Activated CD4-positive, alpha-beta T cell treated with anti-CD3 and anti-CD28 coated beads for 36 hours (primary cell): ENCODE data around the gene MFGE8. TPM values are rescaled to one million over a fixed set of nuclear protein-coding genes. Genes with fewer than 3 reads are reported as not detected.

Experiments
- ATAC-seq: fragments of 200-7000 bp; cut with Tn5 transposase; one replicate; pipeline ENCODE4 v1.10.0; 2021; ENCODE audit warnings: mild to moderate bottlenecking, moderate library complexity
- CTCF ChIA-PET: fragments of 350-600 bp; sonication (Branson Sonifier 250); formaldehyde crosslinking; loops from one replicate; lab custom pipeline; 2021; ENCODE audit warnings: antibody characterized with exemption; lab: Charles Lee
- POLR2A ChIA-PET: fragments of 350-600 bp; sonication (Branson Sonifier 250); formaldehyde crosslinking; loops from one replicate; lab custom pipeline; 2021; ENCODE audit warnings: antibody characterized with exemption, inconsistent platforms; lab: Charles Lee
- DNase-seq: peaks from one replicate; pipeline ENCODE4 v3.0.0-alpha.2; 2020
- H3K27ac Mint-ChIP-seq: one replicate; pipeline ENCODE4 v1.8.0; 2021; ENCODE audit warnings: mixed read lengths
- H3K27me3 Mint-ChIP-seq: one replicate; pipeline ENCODE4 v1.8.0; 2021; ENCODE audit warnings: mixed read lengths
- H3K36me3 Mint-ChIP-seq: one replicate; pipeline ENCODE4 v1.8.0; 2021; ENCODE audit warnings: low read depth, mixed read lengths
- H3K4me1 Mint-ChIP-seq: one replicate; pipeline ENCODE4 v1.8.0; 2021; ENCODE audit warnings: mixed read lengths
- H3K4me3 Mint-ChIP-seq: one replicate; pipeline ENCODE4 v1.8.0; 2021; ENCODE audit warnings: mild to moderate bottlenecking, moderate library complexity, mixed read lengths
- H3K9me3 Mint-ChIP-seq: one replicate; pipeline ENCODE4 v1.8.0; 2021; ENCODE audit warnings: low read depth, mixed read lengths
- intact Hi-C, 2 experiments: fragments of 100-400 bp; cut with DNase I in 1 of 2; cut with micrococcal nuclease in 1 of 2; formaldehyde crosslinking; loops; one replicate each; pipeline versions ENCODE4 v1.14.2 to v1.15.1; 2022 to 2024; cut with DNase I, micrococcal nuclease
- total RNA-seq, 2 experiments: library from RNA; stranded (reverse); gene quantifications; one replicate each; pipeline ENCODE4 v1.2.3, GENCODE V29; 2021

MFGE8 gene
- total RNA-seq, 2 experiments from 2014 or later, result 17.0 to 18.6 TPM

- POLR2A ChIA-PET, result no interaction called here
- H3K36me3 Mint-ChIP-seq, result peaks cover 35% of the 10 kb centered on the region
- DNase-seq, result no peak
- H3K4me1 Mint-ChIP-seq, result no peaks in the 10 kb centered on the region
- no peak overlapping the region for H3K4me3 Mint-ChIP-seq
- ATAC-seq, result no peak
- no peak overlapping the region for H3K27ac Mint-ChIP-seq
- H3K9me3 Mint-ChIP-seq, result no peaks in the 10 kb centered on the region
- no peaks in the 10 kb centered on the region for H3K27me3 Mint-ChIP-seq
- intact Hi-C loops, result no loop called here
- CTCF ChIA-PET, result interaction anchor here (0.5 to 1.9 kb wide), 8 partner anchors 9 to 431 kb away, joined by 3 to 9 read pairs (median 4); no protein-coding TSS in a partner anchor
Observed at GRCh38 chr15:88882785-88883184, 30.4 kb downstream of the MFGE8 start.

GRCh38 chr15:88881775-88882174 is 31.4 kb downstream of the MFGE8 start:
- Mint-ChIP-seq H3K4me1 (no peaks in the 10 kb centered on the region), H3K9me3 (no peaks in the 10 kb centered on the region), H3K27ac (no peak overlapping the region), H3K36me3 (peaks cover 34% of the 10 kb centered on the region), H3K4me3 (no peak overlapping the region), H3K27me3 (no peaks in the 10 kb centered on the region)
- DNase-seq (no peak), ATAC-seq (no peak)
- intact Hi-C loops, result no loop called here
- ChIA-PET POLR2A (interaction anchor here (0.6 to 0.9 kb wide), 2 partner anchors 10 to 198 kb away, joined by 3 to 4 read pairs; no protein-coding TSS in a partner anchor), CTCF (interaction anchor here (0.6 to 1.8 kb wide), 4 partner anchors 10 to 549 kb away, joined by 3 to 5 read pairs (median 4); no protein-coding TSS in a partner anchor)

- intact Hi-C loops, result no loop called here
- Mint-ChIP-seq H3K9me3 (no peaks in the 10 kb centered on the region), H3K4me1 (no peaks in the 10 kb centered on the region), H3K36me3 (peaks cover 38% of the 10 kb centered on the region), H3K4me3 (no peak overlapping the region), H3K27me3 (no peaks in the 10 kb centered on the region), H3K27ac (no peak overlapping the region)
- DNase-seq, result no peak
- ChIA-PET POLR2A (interaction anchor here (0.6 kb wide), 1 partner anchor 198 kb away, joined by 4 read pairs; no protein-coding TSS in a partner anchor), CTCF (interaction anchor here (0.9 to 2.7 kb wide), 6 partner anchors 9 to 34 kb away, joined by 3 to 15 read pairs (median 4); partner anchors contain the start of gene HAPLN3)
- no peak for ATAC-seq
Observed at GRCh38 chr15:88880944-88881740, 32.0 kb downstream of the MFGE8 start.

GRCh38 chr15:88878720-88879184 is 34.4 kb downstream of the MFGE8 start:
- ChIA-PET CTCF (interaction anchor here (0.6 to 2.7 kb wide), 9 partner anchors 9 to 424 kb away, joined by 3 to 15 read pairs (median 4); partner anchors contain the start of gene HAPLN3), POLR2A (interaction anchor here (0.5 kb wide), 1 partner anchor 368 kb away, joined by 5 read pairs; no protein-coding TSS in a partner anchor)
- ATAC-seq (peak; percentile 72), DNase-seq (peak; percentile 68)
- peaks cover 34% of the 10 kb centered on the region for H3K36me3 Mint-ChIP-seq
- no peak overlapping the region for H3K4me3 Mint-ChIP-seq
- H3K4me1 Mint-ChIP-seq, result no peaks in the 10 kb centered on the region
- intact Hi-C loops, result no loop called here
- no peak overlapping the region for H3K27ac Mint-ChIP-seq
- no peaks in the 10 kb centered on the region for H3K27me3 Mint-ChIP-seq
- H3K9me3 Mint-ChIP-seq, result no peaks in the 10 kb centered on the region

- H3K27me3 Mint-ChIP-seq, result no peaks in the 10 kb centered on the region
- CTCF ChIA-PET, result interaction anchor here (0.6 to 1.7 kb wide), 4 partner anchors 10 to 423 kb away, joined by 3 to 9 read pairs (median 6); no protein-coding TSS in a partner anchor
- POLR2A ChIA-PET, result no interaction called here
- intact Hi-C loops, result no loop called here
- peaks cover 33% of the 10 kb centered on the region for H3K36me3 Mint-ChIP-seq
- no peaks in the 10 kb centered on the region for H3K4me1 Mint-ChIP-seq
- no peak overlapping the region for H3K27ac Mint-ChIP-seq
- no peak overlapping the region for H3K4me3 Mint-ChIP-seq
- DNase-seq, result no peak
- H3K9me3 Mint-ChIP-seq, result no peaks in the 10 kb centered on the region
- ATAC-seq, result no peak
Observed at GRCh38 chr15:88877906-88878305, 35.3 kb downstream of the MFGE8 start.

- POLR2A ChIA-PET, result no interaction called here
- intact Hi-C loops, result no loop called here
Observed at GRCh38 chr15:88877415-88877814, 35.8 kb downstream of the MFGE8 start.

GRCh38 chr15:88876573-88876972 is 36.6 kb downstream of the MFGE8 start:
- H3K9me3 Mint-ChIP-seq, result no peaks in the 10 kb centered on the region
- H3K4me1 Mint-ChIP-seq, result no peaks in the 10 kb centered on the region
- POLR2A ChIA-PET, result no interaction called here
- intact Hi-C loops, result no loop called here
- no peak overlapping the region for H3K27ac Mint-ChIP-seq
- H3K36me3 Mint-ChIP-seq, result peaks cover 28% of the 10 kb centered on the region
- ATAC-seq (no peak), DNase-seq (no peak)
- H3K4me3 Mint-ChIP-seq, result no peak overlapping the region
- H3K27me3 Mint-ChIP-seq, result no peaks in the 10 kb centered on the region
- CTCF ChIA-PET, result interaction anchor here (0.9 kb wide), 1 partner anchor 29 kb away, joined by 3 read pairs; no protein-coding TSS in a partner anchor

More at GRCh38 chr15:88877415-88877814, 35.8 kb downstream of the MFGE8 start:
- Mint-ChIP-seq H3K4me1 (no peaks in the 10 kb centered on the region), H3K27ac (no peak overlapping the region), H3K9me3 (no peaks in the 10 kb centered on the region), H3K4me3 (no peak overlapping the region), H3K27me3 (no peaks in the 10 kb centered on the region), H3K36me3 (peaks cover 33% of the 10 kb centered on the region)
- DNase-seq (no peak), ATAC-seq (no peak)
- CTCF ChIA-PET, result no interaction called here

GRCh38 chr15:88874684-88875083 is 38.5 kb downstream of the MFGE8 start:
- H3K4me1 Mint-ChIP-seq, result no peaks in the 10 kb centered on the region
- intact Hi-C loops, result no loop called here
- no peak overlapping the region for H3K27ac Mint-ChIP-seq
- H3K4me3 Mint-ChIP-seq, result no peak overlapping the region
- CTCF ChIA-PET, result interaction anchor here (1.2 kb wide), 1 partner anchor 183 kb away, joined by 3 read pairs; no protein-coding TSS in a partner anchor
- H3K9me3 Mint-ChIP-seq, result no peaks in the 10 kb centered on the region
- H3K27me3 Mint-ChIP-seq, result no peaks in the 10 kb centered on the region
- DNase-seq (no peak), ATAC-seq (no peak)
- peaks cover 25% of the 10 kb centered on the region for H3K36me3 Mint-ChIP-seq
- POLR2A ChIA-PET, result interaction anchor here (0.6 kb wide), 1 partner anchor 397 kb away, joined by 3 read pairs; no protein-coding TSS in a partner anchor

- Mint-ChIP-seq H3K27ac (no peak overlapping the region), H3K4me3 (no peak overlapping the region), H3K27me3 (no peaks in the 10 kb centered on the region), H3K4me1 (no peaks in the 10 kb centered on the region), H3K36me3 (peaks cover 21% of the 10 kb centered on the region), H3K9me3 (no peaks in the 10 kb centered on the region)
- ATAC-seq (no peak), DNase-seq (no peak)
- ChIA-PET POLR2A (no interaction called here), CTCF (interaction anchor here (1.2 kb wide), 1 partner anchor 183 kb away, joined by 3 read pairs; no protein-coding TSS in a partner anchor)
- intact Hi-C loops, result no loop called here
Observed at GRCh38 chr15:88874275-88874674, 38.9 kb downstream of the MFGE8 start.

GRCh38 chr15:88873786-88874185 is 39.4 kb downstream of the MFGE8 start:
- DNase-seq (no peak), ATAC-seq (no peak)
- Mint-ChIP-seq H3K4me3 (no peak overlapping the region), H3K36me3 (peaks cover 20% of the 10 kb centered on the region), H3K27ac (no peak overlapping the region), H3K4me1 (no peaks in the 10 kb centered on the region), H3K9me3 (no peaks in the 10 kb centered on the region), H3K27me3 (no peaks in the 10 kb centered on the region)
- ChIA-PET CTCF (interaction anchor here (1.2 kb wide), 1 partner anchor 183 kb away, joined by 3 read pairs; no protein-coding TSS in a partner anchor), POLR2A (no interaction called here)
- intact Hi-C loops, result no loop called here

GRCh38 chr15:88872706-88873105 is 40.5 kb downstream of the MFGE8 start:
- ATAC-seq (no peak), DNase-seq (no peak)
- Mint-ChIP-seq H3K9me3 (no peaks in the 10 kb centered on the region), H3K27ac (no peak overlapping the region), H3K36me3 (peaks cover 16% of the 10 kb centered on the region), H3K4me1 (no peaks in the 10 kb centered on the region), H3K27me3 (no peaks in the 10 kb centered on the region), H3K4me3 (no peak overlapping the region)
- intact Hi-C loops, result no loop called here
- ChIA-PET POLR2A (interaction anchor here (0.7 kb wide), 1 partner anchor 136 kb away, joined by 3 read pairs; no protein-coding TSS in a partner anchor), CTCF (interaction anchor here (1.0 to 1.2 kb wide), 2 partner anchors 10 to 213 kb away, joined by 3 to 5 read pairs; no protein-coding TSS in a partner anchor)
